ENCODE results near the gene SNX20.
A peak's percentile ranks its signal among the peaks of the same experiment; 100 is the strongest.

Gene SNX20

DNA sequence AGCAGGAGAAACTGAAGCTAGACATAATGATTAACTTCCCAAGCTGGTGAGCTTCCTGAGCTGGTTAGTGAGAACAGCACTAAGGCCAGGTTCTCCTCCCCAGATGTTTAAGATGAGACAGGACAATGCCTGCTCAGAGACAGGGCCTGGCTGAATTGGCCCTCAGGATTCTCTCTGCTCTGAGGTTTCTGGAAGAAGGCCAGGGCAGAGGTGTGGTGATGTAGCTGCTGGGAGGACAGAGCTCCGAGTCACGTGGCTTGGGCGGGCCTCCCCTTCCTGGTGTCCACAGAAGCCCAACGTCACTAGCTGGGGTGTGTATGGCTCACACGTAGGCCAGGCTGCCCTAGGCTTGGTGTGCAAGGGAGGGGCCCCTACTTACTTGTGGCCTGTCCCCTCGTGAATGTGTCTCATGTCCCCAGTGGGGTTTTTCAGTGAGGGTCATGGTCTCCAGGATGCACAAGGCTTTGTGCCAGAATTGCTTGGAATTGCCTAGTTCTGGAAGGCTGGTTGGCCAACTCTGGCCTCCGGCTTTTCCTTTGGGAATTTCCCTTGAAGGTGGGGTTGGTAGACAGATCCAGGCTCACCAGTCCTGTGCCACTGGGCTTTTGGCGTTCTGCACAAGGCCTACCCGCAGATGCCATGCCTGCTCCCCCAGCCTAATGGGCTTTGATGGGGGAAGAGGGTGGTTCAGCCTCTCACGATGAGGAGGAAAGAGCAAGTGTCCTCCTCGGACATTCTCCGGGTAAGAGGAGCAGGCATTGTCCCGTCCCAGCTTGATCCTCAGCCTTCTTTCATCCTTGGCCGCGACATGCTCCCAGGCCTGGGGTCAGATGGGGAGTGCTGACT lies 15.7 kb upstream of the SNX20 start:
- TF ChIP-seq, protein P1, sequence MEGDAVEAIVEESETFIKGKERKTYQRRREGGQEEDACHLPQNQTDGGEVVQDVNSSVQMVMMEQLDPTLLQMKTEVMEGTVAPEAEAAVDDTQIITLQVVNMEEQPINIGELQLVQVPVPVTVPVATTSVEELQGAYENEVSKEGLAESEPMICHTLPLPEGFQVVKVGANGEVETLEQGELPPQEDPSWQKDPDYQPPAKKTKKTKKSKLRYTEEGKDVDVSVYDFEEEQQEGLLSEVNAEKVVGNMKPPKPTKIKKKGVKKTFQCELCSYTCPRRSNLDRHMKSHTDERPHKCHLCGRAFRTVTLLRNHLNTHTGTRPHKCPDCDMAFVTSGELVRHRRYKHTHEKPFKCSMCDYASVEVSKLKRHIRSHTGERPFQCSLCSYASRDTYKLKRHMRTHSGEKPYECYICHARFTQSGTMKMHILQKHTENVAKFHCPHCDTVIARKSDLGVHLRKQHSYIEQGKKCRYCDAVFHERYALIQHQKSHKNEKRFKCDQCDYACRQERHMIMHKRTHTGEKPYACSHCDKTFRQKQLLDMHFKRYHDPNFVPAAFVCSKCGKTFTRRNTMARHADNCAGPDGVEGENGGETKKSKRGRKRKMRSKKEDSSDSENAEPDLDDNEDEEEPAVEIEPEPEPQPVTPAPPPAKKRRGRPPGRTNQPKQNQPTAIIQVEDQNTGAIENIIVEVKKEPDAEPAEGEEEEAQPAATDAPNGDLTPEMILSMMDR (IDR thresholded peaks at IDR 0.05; ENCODE audit: low read length, missing control alignments), result no peak
- H3K4me3 ChIP-seq (replicated peaks; ENCODE audit: low read depth, low read length), result no peak overlapping the region
- peak; percentile 45 for DNase-seq (ENCODE audit: low read depth)

DNA sequence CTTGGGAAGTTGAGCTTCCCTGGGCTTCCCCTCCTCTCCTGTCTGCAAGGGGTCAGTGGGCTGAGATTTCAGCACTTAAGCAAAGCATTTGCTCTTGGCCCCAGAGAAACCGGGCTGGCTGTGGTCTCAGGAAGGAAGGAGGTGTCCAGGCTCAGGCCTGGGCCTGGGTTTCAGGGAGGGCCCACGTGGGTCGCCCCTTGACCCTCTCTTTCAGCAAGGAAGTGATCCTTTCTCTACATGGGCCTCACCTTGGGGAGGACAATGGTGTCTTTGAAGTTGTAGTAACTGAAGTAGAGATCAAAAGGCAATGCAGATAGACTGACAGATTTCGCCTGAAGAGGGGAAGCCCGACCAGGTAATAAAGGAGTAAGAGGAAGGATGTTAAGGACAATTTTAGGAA lies 15.0 kb upstream of the SNX20 start:
- no peak overlapping the region for H3K4me3 ChIP-seq (replicated peaks; ENCODE audit: low read depth, low read length)
- no peak for DNase-seq (ENCODE audit: low read depth)
- TF ChIP-seq, protein P1 (IDR thresholded peaks at IDR 0.05; ENCODE audit: low read length, missing control alignments), result no peak

DNA sequence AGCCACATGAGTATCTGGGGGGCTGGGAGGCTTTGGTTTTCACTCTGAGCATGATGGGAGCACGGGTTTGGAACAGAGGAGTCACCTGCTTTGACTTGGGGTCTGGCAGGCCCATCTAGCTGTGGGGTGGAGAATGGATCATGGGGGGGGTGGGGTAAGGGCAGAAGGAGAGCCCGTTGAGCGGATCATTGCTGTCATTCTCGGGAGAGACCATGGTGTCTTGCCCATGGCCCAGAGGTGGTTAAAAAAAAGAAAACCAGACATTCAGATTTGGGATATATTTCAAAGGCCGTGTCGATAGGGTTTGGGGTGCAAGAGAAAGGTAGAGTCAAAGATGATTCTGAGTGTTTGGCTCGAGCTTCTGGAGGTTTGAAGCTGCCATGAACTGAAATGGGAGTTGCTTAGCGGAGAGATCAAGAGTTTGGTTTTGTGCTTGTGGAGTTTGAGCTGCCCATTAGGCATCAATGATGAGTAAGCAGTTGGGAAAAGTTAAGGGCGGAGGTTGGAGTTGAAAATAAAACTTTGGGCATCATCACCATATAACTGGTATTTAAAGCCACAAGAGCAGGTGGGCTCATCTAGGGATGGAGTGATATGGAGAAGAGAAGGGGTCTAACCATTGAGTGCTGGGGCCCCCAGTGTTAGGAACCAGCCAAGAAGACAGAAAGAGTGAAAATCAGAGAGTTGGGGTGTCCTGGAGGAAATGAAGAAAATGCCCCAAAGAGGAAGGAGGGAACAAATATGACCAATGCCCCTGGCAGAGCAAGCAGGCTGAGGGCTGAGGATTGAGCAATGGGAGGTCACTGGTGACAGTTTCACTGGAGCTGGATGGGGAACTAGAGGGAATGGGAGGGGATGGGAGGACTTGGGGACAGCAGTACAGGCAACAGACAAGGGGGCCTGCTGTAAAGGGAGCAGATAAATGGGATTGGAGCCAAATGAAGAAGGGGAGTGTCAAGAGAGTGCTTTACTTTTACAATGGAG lies 14.2 kb upstream of the SNX20 start:
- no peak overlapping the region for H3K4me3 ChIP-seq (replicated peaks; ENCODE audit: low read depth, low read length)
- TF ChIP-seq, protein P1 (IDR thresholded peaks at IDR 0.05; ENCODE audit: low read length, missing control alignments), result no peak
- no peak for DNase-seq (ENCODE audit: low read depth)

- H3K4me3 ChIP-seq (replicated peaks; ENCODE audit: low read depth, low read length), result no peak overlapping the region
- TF ChIP-seq, protein P1 (IDR thresholded peaks at IDR 0.05; ENCODE audit: low read length, missing control alignments), result no peak
- no peak for DNase-seq (ENCODE audit: low read depth)
Measured at GRCh38 chr16:50694206-50694605, 13.1 kb upstream of the SNX20 start.

GRCh38 chr16:50692999-50693781 lies 12.1 kb upstream of the SNX20 start, which contains the start of gene NOD2:
Gene NOD2, plus strand, starts transcription at chr16:50693606. Its CDS starts 5,890 bp downstream, at chr16:50699496.
- H3K4me3 ChIP-seq (replicated peaks; ENCODE audit: low read depth, low read length), result peak within 1 kb of the TSS; percentile 28
- no peak for DNase-seq (ENCODE audit: low read depth)
- TF ChIP-seq, protein P1 (IDR thresholded peaks at IDR 0.05; ENCODE audit: low read length, missing control alignments), result no peak

DNA sequence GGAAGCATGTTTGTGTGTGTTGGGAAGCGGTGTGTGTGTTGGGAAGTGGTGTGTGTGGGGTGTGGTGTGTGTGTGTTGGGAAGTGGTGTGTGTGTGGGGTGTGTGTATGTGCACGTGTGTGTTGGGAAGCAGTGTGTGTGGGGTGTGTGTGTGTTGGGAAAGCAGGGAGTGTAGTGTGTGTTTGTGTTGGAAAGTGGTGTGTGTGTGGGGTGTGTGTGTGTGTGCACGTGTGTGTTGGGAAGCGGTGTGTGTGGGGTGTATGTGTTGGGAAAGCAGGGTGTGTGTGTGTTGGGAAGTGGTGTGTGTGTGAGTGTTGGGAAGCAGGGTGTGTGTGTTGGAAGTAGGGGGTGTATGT lies 11.5 kb upstream of the SNX20 start:
- DNase-seq (ENCODE audit: low read depth), result no peak
- TF ChIP-seq, protein P1 (IDR thresholded peaks at IDR 0.05; ENCODE audit: low read length, missing control alignments), result no peak
- H3K4me3 ChIP-seq (replicated peaks; ENCODE audit: low read depth, low read length), result no peak overlapping the region
